Chondrocyte (in vitro differentiated cells): ENCODE results near the gene CADM2. TPM values are rescaled to one million over a fixed set of nuclear protein-coding genes. Genes with fewer than 3 reads are reported as not detected.

Experiments used
- DNase-seq: peaks from one replicate; pipeline ENCODE4 v3.0.0; 2021; ENCODE audit warnings: mixed read lengths, low spot score
- H3K27ac Mint-ChIP-seq: one replicate; pipeline ENCODE4 v1.8.0; 2021; ENCODE audit warnings: mild to moderate bottlenecking, moderate library complexity, mixed read lengths; ENCODE audit not compliant: unreplicated experiment
- H3K27me3 Mint-ChIP-seq: 2 replicates; pipeline ENCODE4 v1.8.0; 2021; ENCODE audit warnings: low read depth, mixed read lengths
- H3K36me3 Mint-ChIP-seq: 2 replicates; pipeline ENCODE4 v1.8.0; 2021; ENCODE audit warnings: low read depth, mixed read lengths
- H3K4me1 Mint-ChIP-seq: 2 replicates; pipeline ENCODE4 v1.8.0; 2021; ENCODE audit warnings: low read depth, mild to moderate bottlenecking, mixed read lengths
- H3K4me3 Mint-ChIP-seq: one replicate; pipeline ENCODE4 v1.8.0; 2021; ENCODE audit warnings: mild to moderate bottlenecking, moderate library complexity, mixed read lengths; ENCODE audit not compliant: unreplicated experiment
- H3K9me3 Mint-ChIP-seq: 2 replicates; pipeline ENCODE4 v1.8.0; 2021; ENCODE audit warnings: low read depth, mixed read lengths
- total RNA-seq: library from RNA; stranded (reverse); gene quantifications from 3 replicates; pipeline ENCODE4 v1.2.1, GENCODE V29; 2021
- TF ChIP-seq, protein P1 (sequence below): fragments of 200-600 bp; sonication (generic); IDR thresholded peaks from 2 replicates; pipeline ENCODE4 v1.5.0; 2021; ENCODE audit warnings: antibody characterized with exemption, mild to moderate bottlenecking, moderate library complexity

The CADM2 gene
- total RNA-seq, 1 donor from 2014 or later: 1.1 TPM

DNA sequence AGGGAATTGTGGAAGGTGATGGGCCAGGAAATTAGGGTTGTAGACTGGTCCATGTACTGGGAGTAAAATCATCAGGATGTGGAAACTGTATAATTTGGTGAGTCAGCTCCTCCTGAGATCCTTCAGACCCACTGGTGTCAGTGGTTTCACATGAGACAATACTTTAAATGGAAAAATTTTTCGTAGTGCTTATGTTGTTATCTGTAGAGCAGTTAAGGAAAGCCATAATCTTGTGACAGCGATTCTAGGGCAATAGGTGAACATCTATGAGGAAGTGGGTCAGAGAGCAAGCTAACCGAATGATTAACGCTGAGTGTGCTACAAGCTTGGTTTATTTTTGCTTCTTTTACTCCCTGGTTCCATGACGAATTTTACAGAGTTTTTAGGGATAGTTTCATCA lies 200.6 kb downstream of the CADM2 start:
- Mint-ChIP-seq H3K4me3 (no peak overlapping the region), H3K36me3 (no peaks in the 10 kb centered on the region), H3K27me3 (no peaks in the 10 kb centered on the region), H3K4me1 (no peaks in the 10 kb centered on the region), H3K27ac (no peak overlapping the region), H3K9me3 (peaks cover 5% of the 10 kb centered on the region)
- DNase-seq: no peak
- TF ChIP-seq, protein P1, sequence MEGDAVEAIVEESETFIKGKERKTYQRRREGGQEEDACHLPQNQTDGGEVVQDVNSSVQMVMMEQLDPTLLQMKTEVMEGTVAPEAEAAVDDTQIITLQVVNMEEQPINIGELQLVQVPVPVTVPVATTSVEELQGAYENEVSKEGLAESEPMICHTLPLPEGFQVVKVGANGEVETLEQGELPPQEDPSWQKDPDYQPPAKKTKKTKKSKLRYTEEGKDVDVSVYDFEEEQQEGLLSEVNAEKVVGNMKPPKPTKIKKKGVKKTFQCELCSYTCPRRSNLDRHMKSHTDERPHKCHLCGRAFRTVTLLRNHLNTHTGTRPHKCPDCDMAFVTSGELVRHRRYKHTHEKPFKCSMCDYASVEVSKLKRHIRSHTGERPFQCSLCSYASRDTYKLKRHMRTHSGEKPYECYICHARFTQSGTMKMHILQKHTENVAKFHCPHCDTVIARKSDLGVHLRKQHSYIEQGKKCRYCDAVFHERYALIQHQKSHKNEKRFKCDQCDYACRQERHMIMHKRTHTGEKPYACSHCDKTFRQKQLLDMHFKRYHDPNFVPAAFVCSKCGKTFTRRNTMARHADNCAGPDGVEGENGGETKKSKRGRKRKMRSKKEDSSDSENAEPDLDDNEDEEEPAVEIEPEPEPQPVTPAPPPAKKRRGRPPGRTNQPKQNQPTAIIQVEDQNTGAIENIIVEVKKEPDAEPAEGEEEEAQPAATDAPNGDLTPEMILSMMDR: no peak

DNA sequence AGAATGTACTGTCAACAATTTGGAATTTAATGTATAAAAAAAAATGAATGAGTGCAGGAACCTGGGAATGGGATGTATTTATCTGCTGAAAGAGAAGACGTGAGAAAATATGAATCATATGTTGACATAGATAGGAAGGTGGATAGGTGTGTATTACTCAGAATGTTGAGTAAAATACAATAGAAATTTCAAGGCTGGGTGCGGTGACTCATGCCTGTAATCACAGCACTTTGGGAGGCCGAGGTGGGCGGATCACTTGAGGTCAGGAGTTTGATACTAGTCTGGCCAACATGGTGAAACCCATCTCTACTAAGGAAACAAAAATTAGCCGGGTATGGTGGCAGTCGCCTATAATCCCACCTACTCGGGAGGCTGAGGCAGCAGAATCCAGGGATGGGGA lies 202.8 kb downstream of the CADM2 start:
- Mint-ChIP-seq H3K27ac (no peak overlapping the region), H3K27me3 (peaks cover under 1% of the 10 kb centered on the region), H3K4me1 (no peaks in the 10 kb centered on the region), H3K36me3 (no peaks in the 10 kb centered on the region), H3K9me3 (peaks cover 3% of the 10 kb centered on the region), H3K4me3 (no peak overlapping the region)
- TF ChIP-seq, protein P1: no peak
- no peak for DNase-seq

DNA sequence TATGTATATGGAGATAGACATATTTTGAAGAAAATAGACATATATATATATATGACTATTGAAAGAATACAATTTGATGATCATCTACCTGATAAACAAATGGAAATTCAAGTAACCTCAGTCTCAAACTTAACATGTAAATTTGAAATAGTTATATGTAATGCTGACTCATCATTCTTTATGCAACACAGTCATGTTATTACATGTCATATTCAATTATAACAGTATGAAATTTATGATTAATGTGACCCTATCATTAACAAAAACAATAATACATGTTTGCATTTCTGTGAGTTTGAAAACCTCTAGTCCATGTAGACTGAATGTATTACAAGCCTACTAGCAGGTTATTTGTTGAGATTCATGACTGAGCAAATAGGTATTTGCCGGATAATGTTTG lies 204.1 kb downstream of the CADM2 start:
- Mint-ChIP-seq H3K27me3 (peaks cover 2% of the 10 kb centered on the region), H3K9me3 (peaks cover 3% of the 10 kb centered on the region), H3K4me1 (no peaks in the 10 kb centered on the region), H3K36me3 (no peaks in the 10 kb centered on the region), H3K4me3 (no peak overlapping the region), H3K27ac (no peak overlapping the region)
- TF ChIP-seq, protein P1: no peak
- no peak for DNase-seq

DNA sequence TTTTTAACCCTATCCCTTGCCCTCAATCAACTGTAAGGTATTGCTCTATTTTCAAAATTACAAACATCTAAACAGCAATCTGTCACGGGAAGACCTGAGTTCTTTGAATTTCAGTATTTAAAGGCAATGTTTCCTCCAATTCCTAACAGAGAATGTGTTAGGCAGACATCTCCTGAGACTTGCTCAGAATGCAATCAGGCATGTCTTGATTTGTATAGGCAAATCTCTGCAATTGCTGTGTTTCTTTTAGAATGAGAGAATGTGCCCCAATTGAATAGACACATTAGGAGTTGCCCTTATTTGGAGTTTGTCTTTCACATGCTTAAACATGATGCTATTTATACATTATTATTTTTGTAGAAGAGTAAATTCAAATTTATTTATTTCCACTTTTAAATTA lies 205.6 kb downstream of the CADM2 start:
- Mint-ChIP-seq H3K4me1 (no peaks in the 10 kb centered on the region), H3K4me3 (no peak overlapping the region), H3K36me3 (no peaks in the 10 kb centered on the region), H3K27ac (no peak overlapping the region), H3K27me3 (peaks cover 2% of the 10 kb centered on the region), H3K9me3 (no peaks in the 10 kb centered on the region)
- TF ChIP-seq, protein P1: no peak
- DNase-seq: no peak

DNA sequence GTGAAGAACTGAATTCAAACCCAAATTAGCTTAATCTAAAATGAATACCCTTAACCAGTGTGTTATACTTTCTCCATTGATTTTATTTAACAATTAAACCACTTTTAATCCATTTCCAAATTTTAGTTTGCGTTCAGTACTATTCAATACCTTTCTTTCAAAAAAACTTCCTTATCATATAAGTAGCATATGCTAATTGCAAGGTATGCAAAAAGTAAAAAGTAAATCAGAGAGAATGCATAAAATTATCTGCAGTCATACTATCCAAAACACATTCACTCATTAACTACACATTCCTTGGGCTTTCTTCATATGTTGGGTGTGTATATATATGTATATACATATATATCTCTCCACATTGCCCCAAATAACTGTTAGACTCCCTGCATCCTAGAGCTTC lies 208.8 kb downstream of the CADM2 start:
- Mint-ChIP-seq H3K27ac (no peak overlapping the region), H3K9me3 (no peaks in the 10 kb centered on the region), H3K27me3 (peaks cover 2% of the 10 kb centered on the region), H3K36me3 (no peaks in the 10 kb centered on the region), H3K4me3 (no peak overlapping the region), H3K4me1 (no peaks in the 10 kb centered on the region)
- DNase-seq: no peak
- TF ChIP-seq, protein P1: no peak
